HCT116 (cell line): Measurements from ENCODE around the gene SHANK3. TPM values are rescaled to one million over a fixed set of nuclear protein-coding genes. Genes with fewer than 3 reads are reported as not detected.
A peak's percentile ranks its signal among the peaks of the same experiment; 100 is the strongest.

Experiments
- ATAC-seq: fragments of 200-7000 bp; cut with Tn5 transposase; 2 replicates; pipeline ENCODE4 v1.9.1; 2020; ENCODE audit warnings: mild to moderate bottlenecking, moderate library complexity
- BruUV-seq: library from RNA; stranded (reverse); fragments of 400-500 nt; replicated peaks from 2 replicates; lab custom pipeline; 2021; lab: Mats Ljungman, UMichigan
- CTCF ChIA-PET: fragments of 300-600 bp; sonication (Branson Sonifier 250); formaldehyde crosslinking; loops from one replicate; lab custom pipeline; 2021; ENCODE audit warnings: antibody characterized with exemption; lab: Charles Lee
- POLR2A ChIA-PET: fragments of 300-600, 350-600 bp; sonication (Branson Sonifier 250); formaldehyde crosslinking; loops from one replicate; lab custom pipeline; 2021; ENCODE audit warnings: antibody characterized with exemption; lab: Charles Lee
- RAD21 ChIA-PET, 2 experiments: fragments of 300-600 bp; sonication (Branson Sonifier 250); formaldehyde crosslinking; loops; one replicate each; lab custom pipeline; 2023; ENCODE audit warnings: low total read pairs in 2 of 2; ENCODE audit not compliant: uncharacterized antibody in 2 of 2, unreplicated experiment in 2 of 2, low non-redundant PET in 1 of 2; lab: Charles Lee
- DNase-seq: peaks from one replicate; pipeline ENCODE4 v3.0.0-alpha.2; 2010; ENCODE audit warnings: low read depth, low spot score
- H2AFZ ChIP-seq: fragments of 200-600 bp; shearing (Covaris generic), sonication (generic); 2 replicates; pipeline ENCODE4 v1.6.1; 2017; ENCODE audit warnings: low read depth, mixed run types, mixed read lengths, antibody characterized with exemption, low read length; ENCODE audit not compliant: poor library complexity, severe bottlenecking
- H3K27ac ChIP-seq: 2 replicates; pipeline ENCODE4 v1.5.1; 2012; ENCODE audit warnings: low read depth, low read length
- H3K27me3 ChIP-seq: fragments of 200-600 bp; sonication (generic); 2 replicates; pipeline ENCODE4 v1.6.1; 2016; ENCODE audit warnings: mixed run types, low read length, mixed read lengths; ENCODE audit not compliant: insufficient read depth
- H3K36me3 ChIP-seq, 2 experiments: fragments of 200-500 bp in 1 of 2; fragments of 200-600 bp in 1 of 2; sonication (Bioruptor generic) in 1 of 2; sonication (generic) in 1 of 2; 2 replicates each; pipeline versions ENCODE4 v1.5.1 to v1.6.1; 2014 to 2016; ENCODE audit warnings: low read length in 2 of 2, inconsistent platforms in 1 of 2, mixed read lengths in 1 of 2, mixed run types in 1 of 2; ENCODE audit not compliant: insufficient read depth in 2 of 2, control insufficient read depth in 1 of 2
- H3K4me1 ChIP-seq, 2 experiments: fragments of 200-600 bp in 1 of 2; sonication (generic) in 1 of 2; 2 replicates each; pipeline versions ENCODE4 v1.5.1 to v1.6.1; 2012 to 2017; ENCODE audit warnings: low read length in 2 of 2, inconsistent platforms in 1 of 2, mild to moderate bottlenecking in 1 of 2, mixed read lengths in 1 of 2, mixed run types in 1 of 2, moderate library complexity in 1 of 2; ENCODE audit not compliant: insufficient read depth in 2 of 2, control insufficient read depth in 1 of 2
- H3K4me2 ChIP-seq: fragments of 200-600 bp; sonication (generic); 2 replicates; pipeline ENCODE4 v1.6.1; 2017; ENCODE audit warnings: mixed run types, low read length, mixed read lengths
- H3K4me3 ChIP-seq, 2 experiments: fragments of 200-600 bp in 1 of 2; sonication (generic) in 1 of 2; replicated peaks in 1 of 2; 2 replicates each; pipeline ENCODE4 v1.5.1; 2011 to 2016; ENCODE audit warnings: low read length in 2 of 2, control low read depth in 1 of 2, low read depth in 1 of 2, mild to moderate bottlenecking in 1 of 2, mixed read lengths in 1 of 2, mixed run types in 1 of 2
- H3K79me2 ChIP-seq: fragments of 200-600 bp; sonication (generic); 2 replicates; pipeline ENCODE4 v1.6.1; 2017; ENCODE audit warnings: mild to moderate bottlenecking, mixed run types, low read length, moderate library complexity, mixed read lengths; ENCODE audit not compliant: insufficient read depth
- H3K9ac ChIP-seq: fragments of 200-600 bp; sonication (generic); 2 replicates; pipeline ENCODE4 v1.6.1; 2016; ENCODE audit warnings: low read length, mixed read lengths
- H3K9me2 ChIP-seq: fragments of 200-600 bp; sonication (generic), shearing (Covaris generic); 2 replicates; pipeline ENCODE4 v1.6.1; 2017; ENCODE audit warnings: mixed run types, mild to moderate bottlenecking, moderate library complexity; ENCODE audit not compliant: insufficient read depth
- H3K9me3 ChIP-seq, 2 experiments: fragments of 200-500 bp in 1 of 2; fragments of 200-600 bp in 1 of 2; sonication (Bioruptor generic) in 1 of 2; sonication (generic) in 1 of 2; 2 replicates each; pipeline ENCODE4 v1.6.1; 2014 to 2017; ENCODE audit warnings: low read length in 2 of 2, mixed read lengths in 2 of 2, inconsistent platforms in 1 of 2, low read depth in 1 of 2, mild to moderate bottlenecking in 1 of 2, mixed run types in 1 of 2, moderate library complexity in 1 of 2; ENCODE audit not compliant: control insufficient read depth in 1 of 2, insufficient read depth in 1 of 2
- H4K20me1 ChIP-seq: fragments of 200-600 bp; sonication (generic), shearing (Covaris generic); 2 replicates; pipeline ENCODE4 v1.6.1; 2017; ENCODE audit warnings: mixed run types, mild to moderate bottlenecking, moderate library complexity; ENCODE audit not compliant: insufficient read depth
- CBX3 ChIP-seq: IDR thresholded peaks from 2 replicates; pipeline ENCODE4 v1.6.1; 2012; ENCODE audit warnings: low read depth
- ELF1 ChIP-seq: IDR thresholded peaks from 2 replicates; pipeline ENCODE4 v1.6.1; 2012; ENCODE audit warnings: low read depth, borderline replicate concordance
- EZH2 ChIP-seq: fragments of 200-600 bp; sonication (generic); IDR thresholded peaks from 2 replicates; pipeline ENCODE4 v1.6.1; 2017; ENCODE audit warnings: antibody characterized with exemption, mixed run types
- POLR2AphosphoS5 ChIP-seq: IDR thresholded peaks from 2 replicates; pipeline ENCODE4 v1.6.1; 2011; ENCODE audit warnings: mild to moderate bottlenecking, low read depth, low read length, moderate library complexity
- SRF ChIP-seq: IDR thresholded peaks from 2 replicates; pipeline ENCODE4 v1.6.1; 2012; ENCODE audit warnings: low read depth
- TCF7L2 ChIP-seq: IDR thresholded peaks from 2 replicates; pipeline ENCODE4 v1.7.0; 2011; ENCODE audit warnings: borderline replicate concordance, inconsistent platforms; ENCODE audit not compliant: insufficient read depth, insufficient read length; ENCODE audit errors: extremely low read depth
- intact Hi-C: fragments of 100-400 bp; cut with micrococcal nuclease; formaldehyde crosslinking; loops from 2 replicates; pipeline ENCODE4 v1.10.0; 2022
- total RNA-seq: library from RNA; stranded (reverse); gene quantifications from one replicate; pipeline ENCODE4 v1.2.1, GENCODE V29; 2021; ENCODE audit not compliant: unreplicated experiment
- TF ChIP-seq, protein P1 (sequence below): IDR thresholded peaks from 2 replicates; pipeline ENCODE4 v1.6.1; 2012; ENCODE audit warnings: low read depth
- TF ChIP-seq, protein P2 (sequence below), 3 experiments: fragments of 200-600 bp in 1 of 3; sonication (generic) in 1 of 3; IDR thresholded peaks in 2 of 3; conservative IDR thresholded peaks in 1 of 3; 2 replicates each; pipeline ENCODE4 v1.5.1; 2012 to 2017; ENCODE audit warnings: low read depth in 2 of 3, low read length in 2 of 3, antibody characterized with exemption in 1 of 3, borderline replicate concordance in 1 of 3, control low read depth in 1 of 3, mild to moderate bottlenecking in 1 of 3, mixed read lengths in 1 of 3, mixed run types in 1 of 3, moderate library complexity in 1 of 3; ENCODE audit not compliant: insufficient read depth in 1 of 3

SHANK3 gene
- total RNA-seq, 1 experiment from 2014 or later, result 16.0 TPM

DNA sequence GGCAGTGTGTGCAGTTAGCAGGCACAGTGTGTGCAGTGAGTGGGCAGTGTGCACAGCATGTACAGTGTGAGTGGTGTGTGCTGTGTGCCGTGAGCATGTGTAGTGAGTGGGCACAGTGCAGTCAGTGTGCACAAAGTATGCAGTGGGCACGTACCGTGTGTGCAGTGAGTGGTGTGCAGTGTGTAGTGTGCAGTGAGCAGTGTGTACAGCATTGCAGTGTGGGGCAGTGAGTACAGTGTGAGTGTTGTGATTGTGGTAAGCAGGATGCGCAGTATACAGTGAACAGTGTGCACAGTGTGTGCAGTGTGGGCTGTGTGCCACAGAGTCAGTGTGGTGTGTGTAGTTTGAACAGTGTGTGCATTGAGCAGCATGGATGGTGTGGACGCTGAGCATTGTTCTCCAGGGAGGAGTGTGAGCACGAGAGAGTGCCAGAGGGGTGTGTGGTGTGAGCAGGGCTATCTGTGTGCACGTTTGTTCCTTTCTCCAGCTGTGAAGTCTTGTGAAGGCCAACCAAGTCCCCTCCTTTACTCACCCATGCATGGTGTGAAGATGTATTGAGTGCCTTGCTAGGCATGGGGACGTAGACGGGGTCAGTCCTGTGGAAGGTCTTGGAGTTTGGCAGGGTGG, 3.0 kb downstream of the SHANK3 start:
- peak overlapping the region; percentile 81 for H3K27ac ChIP-seq
- TF ChIP-seq CBX3 (no peak), ELF1 (no peak), TCF7L2 (no peak), EZH2 (no peak), POLR2AphosphoS5 (no peak), SRF (no peak)
- TF ChIP-seq, protein P1, sequence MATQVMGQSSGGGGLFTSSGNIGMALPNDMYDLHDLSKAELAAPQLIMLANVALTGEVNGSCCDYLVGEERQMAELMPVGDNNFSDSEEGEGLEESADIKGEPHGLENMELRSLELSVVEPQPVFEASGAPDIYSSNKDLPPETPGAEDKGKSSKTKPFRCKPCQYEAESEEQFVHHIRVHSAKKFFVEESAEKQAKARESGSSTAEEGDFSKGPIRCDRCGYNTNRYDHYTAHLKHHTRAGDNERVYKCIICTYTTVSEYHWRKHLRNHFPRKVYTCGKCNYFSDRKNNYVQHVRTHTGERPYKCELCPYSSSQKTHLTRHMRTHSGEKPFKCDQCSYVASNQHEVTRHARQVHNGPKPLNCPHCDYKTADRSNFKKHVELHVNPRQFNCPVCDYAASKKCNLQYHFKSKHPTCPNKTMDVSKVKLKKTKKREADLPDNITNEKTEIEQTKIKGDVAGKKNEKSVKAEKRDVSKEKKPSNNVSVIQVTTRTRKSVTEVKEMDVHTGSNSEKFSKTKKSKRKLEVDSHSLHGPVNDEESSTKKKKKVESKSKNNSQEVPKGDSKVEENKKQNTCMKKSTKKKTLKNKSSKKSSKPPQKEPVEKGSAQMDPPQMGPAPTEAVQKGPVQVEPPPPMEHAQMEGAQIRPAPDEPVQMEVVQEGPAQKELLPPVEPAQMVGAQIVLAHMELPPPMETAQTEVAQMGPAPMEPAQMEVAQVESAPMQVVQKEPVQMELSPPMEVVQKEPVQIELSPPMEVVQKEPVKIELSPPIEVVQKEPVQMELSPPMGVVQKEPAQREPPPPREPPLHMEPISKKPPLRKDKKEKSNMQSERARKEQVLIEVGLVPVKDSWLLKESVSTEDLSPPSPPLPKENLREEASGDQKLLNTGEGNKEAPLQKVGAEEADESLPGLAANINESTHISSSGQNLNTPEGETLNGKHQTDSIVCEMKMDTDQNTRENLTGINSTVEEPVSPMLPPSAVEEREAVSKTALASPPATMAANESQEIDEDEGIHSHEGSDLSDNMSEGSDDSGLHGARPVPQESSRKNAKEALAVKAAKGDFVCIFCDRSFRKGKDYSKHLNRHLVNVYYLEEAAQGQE, result no peak
- TF ChIP-seq, protein P2, sequence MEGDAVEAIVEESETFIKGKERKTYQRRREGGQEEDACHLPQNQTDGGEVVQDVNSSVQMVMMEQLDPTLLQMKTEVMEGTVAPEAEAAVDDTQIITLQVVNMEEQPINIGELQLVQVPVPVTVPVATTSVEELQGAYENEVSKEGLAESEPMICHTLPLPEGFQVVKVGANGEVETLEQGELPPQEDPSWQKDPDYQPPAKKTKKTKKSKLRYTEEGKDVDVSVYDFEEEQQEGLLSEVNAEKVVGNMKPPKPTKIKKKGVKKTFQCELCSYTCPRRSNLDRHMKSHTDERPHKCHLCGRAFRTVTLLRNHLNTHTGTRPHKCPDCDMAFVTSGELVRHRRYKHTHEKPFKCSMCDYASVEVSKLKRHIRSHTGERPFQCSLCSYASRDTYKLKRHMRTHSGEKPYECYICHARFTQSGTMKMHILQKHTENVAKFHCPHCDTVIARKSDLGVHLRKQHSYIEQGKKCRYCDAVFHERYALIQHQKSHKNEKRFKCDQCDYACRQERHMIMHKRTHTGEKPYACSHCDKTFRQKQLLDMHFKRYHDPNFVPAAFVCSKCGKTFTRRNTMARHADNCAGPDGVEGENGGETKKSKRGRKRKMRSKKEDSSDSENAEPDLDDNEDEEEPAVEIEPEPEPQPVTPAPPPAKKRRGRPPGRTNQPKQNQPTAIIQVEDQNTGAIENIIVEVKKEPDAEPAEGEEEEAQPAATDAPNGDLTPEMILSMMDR (IDR thresholded peaks at IDR 0.05 in 2 of 3, conservative IDR thresholded peaks at IDR 0.05 in 1 of 3; ENCODE audit: borderline replicate concordance in 1 of 3, insufficient read depth in 1 of 3, low read depth in 2 of 3, low read length in 2 of 3), result no peak
- DNase-seq, result no peak
- CTCF ChIA-PET, result no interaction called here
- H3K27me3 ChIP-seq, result no peaks in the 10 kb centered on the region
- no peaks in the 10 kb centered on the region for H3K9me2 ChIP-seq
- H3K9ac ChIP-seq, result peak overlapping the region; percentile 64
- peaks cover 0 to 21% of the 10 kb centered on the region in 2 experiments; a peak in 3 of 4 replicates for H3K4me1 ChIP-seq
- H2AFZ ChIP-seq, result no peak overlapping the region
- POLR2A ChIA-PET, result no interaction called here
- H3K36me3 ChIP-seq, result no peaks in the 10 kb centered on the region
- RAD21 ChIA-PET, result no interaction called here
- no peaks in the 10 kb centered on the region for H3K9me3 ChIP-seq
- intact Hi-C loops, result no loop called here
- peak overlapping the region; percentile 95 for H3K4me2 ChIP-seq
- ATAC-seq, result no peak
- H3K79me2 ChIP-seq, result peaks cover 5% of the 10 kb centered on the region; the same call in 1 of the 2 replicates
- no TSS peak for BruUV-seq
- H4K20me1 ChIP-seq, result no peaks in the 10 kb centered on the region
- H3K4me3 ChIP-seq, result peak overlapping the region; percentile 56 to 82
